NCI-H2196 treated with DMSO at 0.1 percent for 48 hours (cell line): ENCODE results near the gene UMAD1.
"Not testable (repeated sequence)": the region's sequence is repeated elsewhere in the genome, so short reads cannot be mapped to it uniquely, and the experiment has no call there.

Source experiments
- DNase-seq: peaks from one replicate; lab custom pipeline; 2025; ENCODE audit not compliant: unreplicated experiment; lab: John Stamatoyannopoulos, UW

Gene UMAD1

GRCh38 chr7:7793921-7794320, 153.4 kb downstream of the UMAD1 start:
- no peak for DNase-seq

- no peak for DNase-seq
Measured at GRCh38 chr7:7795203-7795602, 154.7 kb downstream of the UMAD1 start.

- no peak for DNase-seq
Measured at GRCh38 chr7:7795630-7796121, 155.1 kb downstream of the UMAD1 start.

DNA sequence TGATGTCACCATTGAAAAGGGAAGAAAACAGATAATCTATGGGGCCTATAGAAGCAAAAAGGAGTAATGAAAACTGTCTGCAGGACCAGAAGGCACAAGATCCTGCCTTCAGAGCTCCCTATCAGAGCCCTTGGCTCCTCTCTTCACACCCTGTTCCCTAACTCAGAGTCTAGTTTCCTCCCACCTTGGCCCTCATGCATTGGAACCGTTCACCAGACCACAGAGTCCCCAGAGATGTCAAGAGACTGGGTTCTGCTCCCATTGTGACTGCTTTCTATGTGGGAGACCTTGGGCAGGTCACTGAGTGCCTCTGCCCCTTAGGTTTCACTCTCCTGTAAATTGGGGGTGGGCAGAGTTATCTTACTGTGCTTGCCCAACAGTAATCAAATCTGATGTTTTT, 158.0 kb downstream of the UMAD1 start:
- DNase-seq, result no peak

- no peak for DNase-seq
Measured at GRCh38 chr7:7799138-7799537, 158.6 kb downstream of the UMAD1 start.

DNA sequence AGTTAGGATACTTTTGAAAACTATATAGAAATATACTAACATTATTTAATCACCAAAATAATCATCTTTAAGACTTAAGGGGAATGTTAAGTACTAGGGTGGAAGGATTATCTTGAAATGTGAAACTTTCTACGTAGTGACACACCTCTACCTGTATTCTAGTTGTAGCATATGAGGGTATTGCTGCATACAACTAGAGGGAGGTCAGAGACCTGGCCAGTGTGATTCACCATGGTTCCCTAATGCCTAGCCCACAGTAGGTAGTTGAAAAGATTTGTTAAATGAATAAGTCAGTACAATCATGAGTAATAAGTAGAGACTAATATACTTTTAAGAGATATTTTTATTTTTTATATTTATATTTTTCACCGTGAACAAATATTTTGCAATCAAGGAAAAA, 162.0 kb downstream of the UMAD1 start:
- DNase-seq, result no peak

DNA sequence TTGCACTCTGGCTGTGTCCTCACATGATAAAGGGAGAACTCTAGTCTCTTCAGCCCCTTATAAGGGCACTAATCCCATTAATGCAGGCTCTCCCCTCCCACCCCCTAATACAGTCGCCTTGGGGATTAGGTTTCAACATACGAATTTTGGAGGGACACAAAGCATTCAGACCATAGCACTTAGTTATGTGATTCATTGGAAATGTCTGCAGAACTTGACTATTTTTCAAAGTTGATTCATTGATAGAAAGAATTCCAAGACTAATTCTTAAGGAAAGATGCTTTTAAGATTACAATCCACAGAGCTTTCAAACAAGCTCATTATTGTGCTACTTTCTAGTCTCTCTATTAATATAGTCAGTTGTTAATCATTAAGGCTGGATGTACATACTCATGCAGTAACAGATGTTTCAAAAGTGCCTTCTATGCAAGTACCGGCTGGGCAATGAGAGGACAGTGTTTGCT, 163.2 kb downstream of the UMAD1 start:
- DNase-seq, result no peak

DNA sequence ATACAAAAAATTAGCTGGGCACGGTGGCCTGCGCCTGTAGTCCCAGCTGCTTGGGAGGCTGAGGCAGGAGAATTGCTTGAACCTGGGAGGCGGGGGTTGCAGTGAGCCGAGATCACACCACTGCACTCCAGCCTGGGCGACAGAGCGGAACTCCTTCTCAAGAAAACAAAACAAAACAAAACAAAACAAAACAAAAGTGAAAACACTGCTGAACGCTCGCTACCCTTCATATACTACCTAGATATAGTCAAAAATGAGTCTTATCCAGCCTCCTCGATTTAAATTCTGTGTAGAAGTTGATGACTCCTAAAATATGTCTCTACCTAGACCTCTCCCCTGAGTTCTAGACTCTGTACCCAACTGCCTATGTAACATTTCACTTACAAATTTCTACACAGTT, 164.3 kb downstream of the UMAD1 start:
- DNase-seq, result not testable (repeated sequence)

GRCh38 chr7:7805511-7806153, 165.1 kb downstream of the UMAD1 start:
- no peak for DNase-seq

GRCh38 chr7:7808156-7808555, 167.6 kb downstream of the UMAD1 start:
- no peak for DNase-seq

- no peak for DNase-seq
Measured at GRCh38 chr7:7808626-7809025, 168.1 kb downstream of the UMAD1 start.

- no peak for DNase-seq
Measured at GRCh38 chr7:7810380-7810779, 169.8 kb downstream of the UMAD1 start.

- no peak for DNase-seq
Measured at GRCh38 chr7:7810826-7811225, 170.3 kb downstream of the UMAD1 start.

DNA sequence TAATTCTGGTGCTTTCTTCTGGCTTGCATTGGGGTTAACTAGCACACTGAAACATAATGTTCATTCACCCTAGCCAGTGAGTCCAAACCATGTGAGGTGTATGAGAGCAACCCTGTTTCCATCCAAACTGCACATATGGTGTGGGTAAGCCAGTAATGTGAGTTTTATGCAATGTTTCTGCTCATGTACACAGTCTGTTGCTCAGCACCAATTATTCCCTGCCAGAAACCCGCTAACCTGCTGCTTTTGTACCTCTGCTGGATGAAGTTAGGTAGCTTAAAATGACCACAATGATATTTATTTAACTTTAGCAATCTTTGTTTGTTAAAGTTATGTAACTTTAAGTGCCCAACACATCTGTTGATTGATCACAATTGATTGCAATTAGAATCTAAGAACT, 171.6 kb downstream of the UMAD1 start:
- no peak for DNase-seq

- no peak for DNase-seq
Measured at GRCh38 chr7:7815395-7815794, 174.8 kb downstream of the UMAD1 start.

GRCh38 chr7:7816084-7816483, 175.5 kb downstream of the UMAD1 start:
- no peak for DNase-seq

- no peak for DNase-seq
Measured at GRCh38 chr7:7816816-7817536, 176.4 kb downstream of the UMAD1 start.

GRCh38 chr7:7817748-7818147, 177.2 kb downstream of the UMAD1 start:
- no peak for DNase-seq

- DNase-seq, result not testable (repeated sequence)
Measured at GRCh38 chr7:7818179-7818578, 177.6 kb downstream of the UMAD1 start.

DNA sequence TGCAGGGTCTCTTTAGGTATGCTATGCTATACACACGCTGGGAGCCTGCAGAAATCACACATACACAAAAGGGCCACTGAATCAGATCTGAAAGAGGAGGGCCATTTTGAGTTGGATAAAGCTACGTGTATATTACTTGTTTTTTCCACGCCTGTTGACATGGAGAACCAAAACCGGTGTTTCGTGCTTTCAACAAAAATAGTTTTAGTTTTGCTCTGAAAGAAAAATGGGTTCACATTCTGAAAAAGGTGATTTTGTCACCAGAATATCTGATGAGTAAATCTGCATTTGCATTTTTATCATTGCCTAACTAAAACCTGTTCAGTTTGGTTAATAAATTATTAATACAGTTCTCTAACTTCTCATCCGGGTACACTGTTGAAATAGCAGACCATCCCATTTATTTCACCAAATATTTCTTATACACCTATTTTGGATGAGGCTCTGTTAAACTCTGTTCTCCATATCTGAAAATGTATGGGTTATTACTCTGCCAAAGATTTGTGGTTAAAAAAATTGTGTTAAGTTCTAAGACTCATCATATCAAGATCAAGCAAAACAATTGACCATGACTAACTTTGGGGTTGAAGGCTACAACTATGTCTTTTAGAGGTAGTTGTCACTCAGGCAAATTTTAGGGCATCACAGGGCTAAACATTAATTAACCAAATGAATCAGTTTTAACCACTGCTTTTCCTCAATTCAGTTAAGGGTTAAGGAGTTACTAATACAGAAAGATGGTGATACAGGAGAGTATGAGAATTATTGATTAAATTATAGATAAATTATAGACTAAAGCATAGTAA, 179.1 kb downstream of the UMAD1 start:
- no peak for DNase-seq

DNA sequence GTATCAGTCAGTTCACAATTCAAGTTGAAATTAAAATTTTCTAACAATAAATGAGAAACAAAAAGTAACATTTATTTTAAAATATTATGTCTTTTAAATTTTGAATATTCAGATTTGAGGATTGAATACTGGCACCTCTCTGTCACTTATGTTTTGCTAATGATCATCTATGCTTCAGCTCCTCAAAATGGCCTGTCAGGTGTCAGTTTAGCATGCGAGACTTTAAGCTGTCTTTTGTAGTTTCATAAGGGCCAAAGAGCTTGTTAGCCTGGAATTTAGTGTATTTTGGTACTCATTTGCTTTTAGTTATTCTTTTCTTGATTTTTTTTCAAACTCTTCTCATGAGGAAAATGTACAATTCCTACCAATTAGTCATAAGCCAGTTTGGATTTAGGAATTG, 179.9 kb downstream of the UMAD1 start:
- DNase-seq, result no peak

- DNase-seq, result no peak
Measured at GRCh38 chr7:7820939-7821338, 180.4 kb downstream of the UMAD1 start.
